ENCODE data around the gene FBXW11.
"Not testable (repeated sequence)": the region's sequence is repeated elsewhere in the genome, so short reads cannot be mapped to it uniquely, and the experiment has no call there.

FBXW11 gene

DNA sequence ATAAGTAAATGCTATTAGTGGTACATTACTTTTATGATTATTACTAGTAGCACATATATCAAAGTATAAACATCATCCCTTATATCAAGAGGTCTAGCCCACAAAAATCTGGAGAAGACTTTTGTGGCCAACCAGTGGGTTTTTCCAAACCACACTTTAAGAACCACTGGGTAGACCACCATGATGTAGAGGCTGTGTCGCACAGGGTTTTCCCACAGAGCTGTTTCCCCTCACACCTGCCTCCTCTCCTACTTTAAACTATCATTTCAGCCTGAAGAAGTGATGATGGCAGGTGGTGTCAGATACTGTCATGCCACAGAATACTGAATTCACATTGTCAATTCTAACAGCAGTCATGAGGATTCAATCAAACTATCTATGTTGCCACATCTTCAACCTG, 109.2 kb downstream of the FBXW11 start:
- H3K4me3 ChIP-seq (ENCODE audit: low read length): no peak overlapping the region
- DNase-seq (ENCODE audit: low read depth, low spot score): peak; percentile 87

DNA sequence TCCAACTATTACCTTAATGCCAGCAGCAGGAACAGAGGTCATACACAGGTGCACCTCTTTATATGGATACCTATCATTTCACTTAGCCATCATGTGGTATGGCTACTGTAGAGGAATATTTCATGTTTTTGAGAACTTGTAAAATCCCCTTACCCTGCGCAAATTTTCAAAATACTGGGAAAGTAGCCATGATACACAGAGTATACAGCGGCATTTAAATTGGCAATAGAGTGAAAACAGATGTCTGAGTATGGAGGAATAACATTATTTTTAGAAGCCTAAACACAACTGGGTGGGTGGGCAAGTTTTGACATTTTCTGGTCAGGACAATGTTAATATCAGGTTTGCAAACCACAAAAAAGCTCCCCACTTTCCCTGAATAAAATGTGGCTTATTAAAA, 111.4 kb downstream of the FBXW11 start:
- no peak for DNase-seq (ENCODE audit: low read depth, low spot score)
- no peak overlapping the region for H3K4me3 ChIP-seq (ENCODE audit: low read length)

DNA sequence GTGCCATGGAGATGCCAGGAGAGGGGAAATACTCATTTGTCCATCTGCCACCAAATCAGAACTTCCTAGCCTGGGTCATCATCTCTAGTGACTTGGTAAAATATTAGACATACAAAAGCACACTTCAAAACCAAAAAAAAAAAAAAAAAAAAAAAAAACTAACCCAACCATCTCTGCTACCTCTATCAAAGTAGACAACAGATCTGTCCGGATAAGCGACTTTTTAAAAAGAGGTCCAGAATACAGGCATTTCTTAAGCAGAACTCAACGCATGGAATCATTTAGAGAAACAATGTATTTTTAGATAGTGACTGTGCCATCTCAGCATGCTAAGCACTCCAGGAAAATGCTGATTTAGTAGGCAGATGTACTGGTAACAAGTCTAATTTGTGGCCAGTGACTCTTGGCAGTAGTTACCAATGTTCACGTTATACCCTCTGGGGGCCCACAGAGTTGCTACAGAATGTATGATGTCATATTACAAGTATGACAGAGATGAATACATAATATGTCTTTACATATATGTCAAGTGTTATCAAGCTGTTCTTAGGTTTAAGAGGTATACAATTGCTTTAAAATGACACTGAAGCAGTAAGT, 113.0 kb downstream of the FBXW11 start:
- DNase-seq (ENCODE audit: low read depth, low spot score): no peak
- no peak overlapping the region for H3K4me3 ChIP-seq (ENCODE audit: low read length)

DNA sequence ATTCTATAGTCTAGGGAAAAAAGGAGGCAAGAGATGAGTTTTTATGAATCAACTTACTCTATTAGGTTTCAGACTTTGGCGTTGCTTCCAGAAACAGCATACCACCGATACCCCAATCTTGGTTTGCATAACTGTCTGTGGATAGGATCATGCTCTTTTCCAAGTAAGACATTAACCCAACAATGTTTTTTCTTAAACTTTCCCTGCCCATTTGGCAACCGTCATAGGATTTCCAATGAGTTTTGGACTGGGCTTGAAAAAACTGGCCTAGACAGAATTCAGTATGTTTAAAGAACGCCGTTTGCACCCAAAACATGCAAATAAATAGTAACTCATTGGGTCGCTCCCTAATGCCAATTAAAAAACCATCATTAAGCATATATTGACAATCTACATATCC, 114.8 kb downstream of the FBXW11 start:
- no peak overlapping the region for H3K4me3 ChIP-seq (ENCODE audit: low read length)
- no peak for DNase-seq (ENCODE audit: low read depth, low spot score)

DNA sequence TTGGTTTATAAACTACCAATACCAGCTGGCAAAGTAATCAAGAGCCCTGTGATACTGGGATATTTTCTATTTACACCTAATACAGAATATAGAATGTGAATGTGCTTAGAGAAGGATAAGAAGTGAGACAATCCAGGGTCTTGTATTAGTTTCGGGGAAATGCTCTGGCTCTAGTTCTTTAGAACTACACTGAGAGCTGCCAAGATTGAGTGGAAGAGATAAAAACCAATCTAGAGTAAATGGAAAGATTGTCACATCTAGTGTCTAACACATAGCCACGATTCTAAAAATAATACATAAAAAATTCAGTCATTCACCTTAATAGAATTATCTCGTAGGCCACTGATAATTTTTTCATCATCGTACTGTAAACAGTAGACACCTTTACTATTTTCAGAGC, 115.3 kb downstream of the FBXW11 start:
- no peak overlapping the region for H3K4me3 ChIP-seq (ENCODE audit: low read length)
- no peak for DNase-seq (ENCODE audit: low read depth, low spot score)

DNA sequence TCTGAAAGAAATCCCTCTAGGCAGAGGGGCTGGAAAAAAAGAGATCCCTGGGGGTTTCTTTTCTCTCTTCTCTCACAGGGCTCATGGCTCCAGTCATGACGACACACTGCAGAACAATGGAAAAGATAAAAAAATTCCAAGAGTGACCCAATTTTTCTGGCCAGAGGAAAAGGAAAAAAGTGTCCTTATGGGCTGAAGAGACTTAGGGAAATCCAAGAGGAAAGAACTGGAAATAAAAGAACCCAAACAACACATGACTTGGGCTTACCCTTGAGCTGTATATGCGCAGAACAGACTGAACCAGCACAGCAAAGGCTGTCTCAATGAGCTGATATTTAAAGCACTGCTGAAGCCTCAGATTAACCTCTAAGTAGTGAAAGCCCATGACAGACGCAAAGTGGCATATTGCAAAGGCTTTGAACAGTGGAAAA, 118.4 kb downstream of the FBXW11 start:
- H3K4me3 ChIP-seq (ENCODE audit: low read length): no peak overlapping the region
- DNase-seq (ENCODE audit: low read depth, low spot score): no peak

DNA sequence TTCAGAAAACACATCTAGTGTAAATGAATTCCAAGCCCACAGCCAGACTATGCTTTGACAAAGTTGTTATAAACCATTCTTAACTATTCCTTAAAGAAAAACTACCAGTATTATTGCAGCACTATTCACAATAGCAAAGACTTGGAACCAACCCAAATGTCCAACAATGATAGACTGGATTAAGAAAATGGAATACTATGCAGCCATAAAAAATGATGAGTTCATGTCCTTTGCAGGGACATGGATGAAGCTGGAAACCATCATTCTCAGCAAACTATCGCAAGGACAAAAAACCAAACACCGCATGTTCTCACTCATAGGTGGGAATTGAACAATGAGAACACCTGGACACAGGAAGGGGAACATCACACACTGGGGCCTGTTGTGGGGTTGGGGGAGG, 120.4 kb downstream of the FBXW11 start:
- DNase-seq (ENCODE audit: low read depth, low spot score); H3K4me3 ChIP-seq (ENCODE audit: low read length): not testable (repeated sequence)

DNA sequence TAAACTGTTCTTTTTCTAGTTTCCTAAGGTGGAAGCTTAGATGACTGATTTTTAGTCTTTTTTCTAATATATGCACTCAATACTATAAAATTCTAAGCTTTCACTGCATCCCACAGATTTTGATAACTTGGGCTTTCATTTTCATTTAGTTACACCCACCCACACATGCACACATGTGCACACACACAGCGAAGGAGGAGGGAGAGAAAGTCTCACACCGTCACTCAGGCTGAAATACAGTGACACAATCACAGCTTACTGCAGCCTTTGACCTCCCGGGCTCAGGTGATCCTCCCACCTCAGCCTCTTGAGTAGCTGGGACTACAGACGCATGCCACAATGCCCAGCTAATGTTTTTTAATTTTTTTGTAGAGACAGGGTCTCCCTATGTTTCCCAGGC, 124.3 kb downstream of the FBXW11 start:
- H3K4me3 ChIP-seq (ENCODE audit: low read length): no peak overlapping the region
- DNase-seq (ENCODE audit: low read depth, low spot score): no peak

DNA sequence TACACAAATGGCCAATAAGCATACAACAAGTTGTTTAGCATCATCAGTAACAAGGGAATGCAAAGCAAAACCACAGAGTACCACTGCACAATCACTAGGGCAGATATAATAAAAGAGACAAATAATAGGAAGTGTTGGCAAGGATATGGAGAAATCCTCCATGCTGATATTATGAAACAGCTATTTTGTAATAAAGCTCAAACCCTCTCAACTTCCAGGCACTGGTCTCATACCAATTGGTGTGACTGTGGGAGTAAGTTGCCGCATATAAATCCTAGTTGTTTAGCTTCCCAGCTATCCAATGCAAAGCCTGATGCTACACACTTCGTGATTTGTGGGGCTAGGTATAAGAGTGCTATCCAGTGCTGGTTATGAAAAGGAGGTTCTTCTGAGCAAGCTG, 132.2 kb downstream of the FBXW11 start:
- no peak overlapping the region for H3K4me3 ChIP-seq (ENCODE audit: low read length)
- no peak for DNase-seq (ENCODE audit: low read depth, low spot score)

DNA sequence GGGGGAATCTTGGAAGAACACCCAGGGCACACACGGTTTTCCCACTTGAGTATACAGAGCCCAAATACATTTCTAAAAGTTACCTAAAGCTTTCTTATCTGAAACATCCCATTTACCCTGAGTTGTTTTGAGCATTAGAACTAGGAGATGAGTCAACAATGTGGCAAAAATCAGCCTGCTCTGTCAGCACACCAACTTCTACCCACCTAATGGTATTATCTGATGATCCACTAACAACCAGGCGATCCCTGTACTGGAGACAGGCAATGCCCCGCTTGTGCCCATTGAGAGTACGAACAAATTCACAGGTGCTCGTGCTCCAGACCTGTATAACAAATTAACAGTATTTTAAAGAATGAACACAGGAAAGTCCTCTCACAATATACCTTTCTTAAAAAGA, 133.8 kb downstream of the FBXW11 start:
- H3K4me3 ChIP-seq (ENCODE audit: low read length): no peak overlapping the region
- no peak for DNase-seq (ENCODE audit: low read depth, low spot score)

DNA sequence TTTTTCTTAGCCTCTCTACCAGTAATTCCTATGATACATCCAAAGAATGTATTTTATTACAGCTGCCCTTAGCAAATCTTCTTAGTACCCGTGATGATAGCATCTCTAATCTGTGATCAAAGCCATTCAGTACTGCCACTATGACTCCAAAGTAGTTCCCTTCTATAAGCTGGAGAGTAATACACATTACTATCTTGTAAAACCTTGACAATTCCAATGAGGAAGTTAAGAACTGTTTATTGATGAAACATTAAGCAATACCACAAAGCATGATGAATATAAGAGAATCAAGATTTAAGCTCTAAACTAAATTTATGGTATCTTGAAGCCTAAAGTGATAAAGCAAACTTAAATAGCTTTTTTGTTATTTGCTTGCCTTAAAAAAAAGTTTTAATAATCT, 134.7 kb downstream of the FBXW11 start:
- DNase-seq (ENCODE audit: low read depth, low spot score): no peak
- H3K4me3 ChIP-seq (ENCODE audit: low read length): no peak overlapping the region

DNA sequence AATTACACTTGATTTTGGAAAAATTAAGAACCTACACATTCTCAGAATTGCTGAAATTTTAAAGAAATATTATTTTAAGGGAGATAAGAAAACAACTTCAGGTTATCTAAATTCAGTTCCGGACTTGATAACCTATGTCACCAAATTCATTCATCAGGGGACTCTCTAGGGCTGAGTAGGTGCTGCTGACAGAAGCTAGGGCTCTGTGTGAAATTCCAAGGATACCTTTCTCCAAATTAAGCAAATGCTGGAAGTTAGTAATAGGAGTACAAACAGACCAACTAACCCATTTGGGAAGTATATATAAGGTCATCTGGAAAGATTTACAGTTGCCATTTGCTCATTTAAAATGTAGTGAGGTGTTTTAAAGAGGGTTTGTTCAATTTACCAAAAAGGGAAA, 136.5 kb downstream of the FBXW11 start:
- no peak overlapping the region for H3K4me3 ChIP-seq (ENCODE audit: low read length)

DNA sequence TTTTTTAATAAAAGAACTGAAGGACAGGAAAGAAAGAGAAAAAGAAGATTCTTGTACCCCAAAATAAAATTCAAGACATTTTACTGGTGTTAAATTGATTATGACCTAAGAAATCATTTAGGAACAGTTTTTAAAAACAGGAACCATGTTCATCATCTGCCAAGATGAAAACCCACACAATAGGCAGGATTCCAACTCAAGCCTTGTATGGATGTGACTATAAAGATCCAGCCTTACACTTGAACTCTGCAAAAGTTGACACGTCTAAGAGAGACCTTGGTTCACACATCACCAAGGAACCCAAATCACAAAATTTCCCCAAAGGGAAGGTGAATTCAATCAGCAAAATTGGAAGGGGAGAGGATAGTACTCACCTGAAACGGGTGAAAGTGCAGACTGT, 138.2 kb downstream of the FBXW11 start:
- H3K4me3 ChIP-seq (ENCODE audit: low read length): no peak overlapping the region
- DNase-seq (ENCODE audit: low read depth, low spot score): no peak

More for the DNA sequence above, 136.5 kb downstream of the FBXW11 start:
- DNase-seq (ENCODE audit: low read depth, low spot score): no peak

DNA sequence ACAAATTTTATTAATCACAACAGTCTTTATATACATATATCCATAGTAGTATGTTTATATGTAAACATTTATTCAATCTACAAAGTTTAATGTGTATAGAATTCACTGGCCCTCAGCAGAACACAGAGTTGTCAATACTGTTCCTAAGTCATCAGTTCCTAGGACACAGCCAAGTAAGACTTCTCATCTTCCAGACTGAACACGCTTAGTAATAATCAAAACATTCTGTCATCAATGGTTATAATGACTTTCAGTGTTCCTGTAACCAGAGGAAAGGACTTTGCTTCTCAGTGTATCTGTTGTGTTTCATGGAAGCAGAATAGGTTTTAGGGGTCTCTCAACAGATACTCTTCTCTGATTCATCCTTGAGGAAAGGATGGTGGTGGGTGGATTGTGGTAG, 138.7 kb downstream of the FBXW11 start:
- DNase-seq (ENCODE audit: low read depth, low spot score): no peak
- H3K4me3 ChIP-seq (ENCODE audit: low read length): no peak overlapping the region

DNA sequence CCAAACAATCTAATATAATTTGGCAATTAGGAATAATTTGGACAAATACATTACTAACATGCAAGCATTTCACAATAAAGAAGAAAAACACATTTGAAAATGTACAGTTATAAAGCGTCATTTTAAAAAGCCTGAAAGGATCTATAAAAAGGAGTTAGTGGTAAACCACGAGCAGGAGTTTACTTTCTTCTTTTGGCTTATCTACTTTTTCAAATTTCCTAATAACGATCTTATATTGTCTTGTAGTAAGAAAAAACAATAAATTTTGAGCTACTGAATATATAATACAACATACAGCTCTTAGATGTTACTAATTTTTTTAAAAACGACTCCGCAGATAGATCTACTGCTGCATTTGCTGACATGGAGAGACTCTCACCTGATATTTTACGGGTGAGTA, 141.0 kb downstream of the FBXW11 start:
- no peak overlapping the region for H3K4me3 ChIP-seq (ENCODE audit: low read length)
- DNase-seq (ENCODE audit: low read depth, low spot score): peak; percentile 58

DNA sequence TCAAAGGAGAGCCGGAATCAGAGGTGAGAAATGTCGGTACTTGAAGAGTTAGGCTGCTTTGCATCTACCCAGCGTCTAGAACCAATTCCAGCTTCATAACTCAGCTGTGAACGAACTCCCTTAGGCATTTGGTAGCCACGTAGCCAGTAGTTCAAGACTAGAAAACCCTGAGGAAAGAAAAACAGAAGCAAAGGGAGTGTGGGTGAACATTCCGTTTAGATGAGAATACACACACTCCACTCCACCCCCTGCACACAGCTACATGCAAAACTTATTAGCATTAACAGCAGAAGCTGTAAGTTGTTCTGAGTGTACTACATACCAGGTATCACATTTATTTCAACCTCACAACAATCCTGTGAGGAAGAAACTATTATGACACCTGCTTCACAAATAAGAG, 142.5 kb downstream of the FBXW11 start:
- no peak overlapping the region for H3K4me3 ChIP-seq (ENCODE audit: low read length)
- no peak for DNase-seq (ENCODE audit: low read depth, low spot score)

DNA sequence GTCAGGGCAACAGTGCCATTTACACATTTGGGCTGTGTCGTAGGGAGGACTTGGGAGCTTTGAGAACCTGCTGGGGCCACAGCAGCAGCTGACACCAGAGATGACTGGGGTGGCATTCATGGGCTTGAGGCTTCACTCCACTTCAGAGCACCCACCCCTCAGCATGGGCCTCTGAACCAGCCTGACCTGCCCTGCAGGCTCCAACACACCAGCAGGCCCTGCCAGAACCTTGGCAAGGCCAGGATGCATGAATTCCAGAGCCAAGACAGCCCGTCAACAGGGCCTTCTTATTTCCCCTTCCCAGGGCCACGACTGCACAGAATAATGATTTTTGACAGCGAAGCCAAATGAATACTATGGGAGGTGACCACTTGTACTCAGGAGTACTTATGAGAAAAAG, 143.8 kb downstream of the FBXW11 start:
- DNase-seq (ENCODE audit: low read depth, low spot score): no peak
- H3K4me3 ChIP-seq (ENCODE audit: low read length): no peak overlapping the region

DNA sequence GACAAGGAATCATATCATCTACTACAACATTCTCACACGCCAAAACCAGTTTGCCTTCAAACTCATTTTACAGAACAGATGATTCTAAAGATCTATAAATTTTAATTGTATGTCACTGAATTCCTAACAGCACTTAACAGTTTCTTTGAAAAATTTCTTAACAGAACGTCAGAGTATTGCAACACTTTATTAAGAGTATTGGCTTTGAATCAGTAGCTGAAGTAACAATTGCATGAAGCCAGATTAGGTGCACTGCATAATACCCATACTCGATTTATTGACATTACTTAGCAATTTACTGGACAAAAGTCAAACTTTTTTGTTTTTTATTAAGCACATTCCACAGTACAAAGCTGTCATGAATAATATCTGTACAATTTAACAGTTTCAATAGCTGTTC, 145.1 kb downstream of the FBXW11 start:
- no peak for DNase-seq (ENCODE audit: low read depth, low spot score)

DNA sequence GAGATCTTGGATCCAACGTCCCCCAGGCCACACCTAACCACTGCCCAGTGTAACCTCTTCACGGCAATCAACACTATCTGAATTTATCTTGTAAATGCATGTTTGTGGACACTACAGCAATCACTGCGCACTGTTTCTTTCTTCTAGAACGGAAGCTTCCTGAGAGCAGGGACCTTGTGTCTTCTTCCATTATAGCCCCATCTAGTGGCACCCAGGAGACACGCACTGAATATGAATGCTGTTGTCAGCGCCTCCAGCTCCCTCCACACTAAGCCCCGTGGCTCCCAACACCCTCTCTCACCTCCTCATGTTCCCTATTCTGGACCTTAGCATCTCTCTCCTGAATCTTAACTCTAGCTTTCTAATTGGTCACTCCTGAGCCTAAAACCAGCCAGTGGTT, 148.1 kb downstream of the FBXW11 start:
- no peak overlapping the region for H3K4me3 ChIP-seq (ENCODE audit: low read length)
- no peak for DNase-seq (ENCODE audit: low read depth, low spot score)

More for the DNA sequence above, 145.1 kb downstream of the FBXW11 start:
- H3K4me3 ChIP-seq (ENCODE audit: low read length): no peak overlapping the region

DNA sequence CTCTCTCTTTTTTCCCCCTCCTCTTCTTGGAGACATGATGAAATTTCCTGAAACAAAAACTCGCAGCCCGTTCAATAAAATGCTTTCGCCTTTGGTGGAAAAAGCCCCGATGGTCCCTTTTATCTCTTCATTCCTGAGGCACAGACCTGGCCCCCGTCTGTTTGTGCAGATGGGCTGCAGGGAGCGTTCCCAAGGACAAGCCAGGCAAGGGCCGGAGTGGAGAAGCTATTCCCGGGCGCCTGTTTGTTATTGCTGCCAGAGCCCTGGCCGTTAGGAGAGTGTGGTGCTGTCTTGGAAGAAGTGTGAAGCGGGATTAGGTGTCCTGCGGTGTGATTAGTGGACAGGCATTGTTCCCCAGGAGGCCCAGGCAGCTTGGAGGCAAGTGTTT, 149.0 kb downstream of the FBXW11 start:
- no peak for DNase-seq (ENCODE audit: low read depth, low spot score)
- no peak overlapping the region for H3K4me3 ChIP-seq (ENCODE audit: low read length)

DNA sequence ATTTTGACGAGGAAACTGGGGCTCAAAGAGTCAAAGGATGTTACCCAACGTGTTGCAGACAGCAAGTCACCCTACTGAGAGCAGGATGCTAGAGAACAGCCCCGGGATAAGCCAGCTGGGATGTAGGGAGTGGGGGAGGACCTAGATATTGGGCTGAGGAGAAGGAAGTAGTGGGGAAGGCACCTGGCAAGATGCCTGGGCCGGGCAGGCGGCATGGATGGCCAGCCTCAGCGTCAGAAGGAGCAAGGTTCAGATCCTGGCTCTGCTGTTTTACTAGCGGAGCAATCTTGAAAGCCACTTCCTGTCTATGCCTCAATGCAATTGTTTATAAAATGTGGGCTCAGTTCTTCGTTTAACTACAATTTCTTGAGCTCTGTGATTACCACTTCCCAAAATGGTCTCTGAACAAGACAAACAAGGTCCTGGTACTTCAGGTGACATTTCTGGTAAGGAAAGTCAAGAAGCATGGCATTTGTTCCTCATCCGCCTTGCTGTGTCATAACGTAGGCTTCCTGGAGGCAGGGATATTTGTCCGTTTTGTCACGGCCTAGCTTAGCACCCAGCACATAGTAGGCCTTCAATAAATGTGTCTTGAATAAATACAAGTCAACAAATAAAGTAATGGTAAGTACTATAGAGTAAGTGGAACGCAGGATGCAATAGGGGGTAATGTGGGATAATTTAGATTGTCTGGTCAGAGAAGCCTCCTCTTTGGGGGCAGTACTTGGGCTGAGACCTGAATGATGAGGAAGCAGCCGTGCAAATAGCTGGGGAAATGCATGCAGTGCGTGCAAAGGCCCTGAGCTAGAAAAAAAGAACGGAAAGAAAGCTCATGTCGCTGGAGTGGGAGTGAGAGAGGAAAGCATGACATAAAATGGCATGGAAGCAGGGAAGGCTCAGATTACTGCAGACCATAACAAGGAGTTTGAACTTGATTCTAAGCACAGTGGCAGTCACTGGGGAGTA, 150.4 kb downstream of the FBXW11 start:
- peak; percentile 72 for DNase-seq (ENCODE audit: low read depth, low spot score)
- H3K4me3 ChIP-seq (ENCODE audit: low read length): no peak overlapping the region
